Mesenteric fat pad (tissue), 1 donor: ENCODE results near the gene IGF2. TPM values are rescaled to one million over a fixed set of nuclear protein-coding genes. Genes with fewer than 3 reads are reported as not detected.

Experiments used
- DNase-seq: peaks from one replicate; pipeline ENCODE4 v3.0.0-alpha.2; 2020; ENCODE audit warnings: low spot score
- microRNA-seq: library from miRNA; unstranded; fragments of <30 nt; microRNA quantifications from one replicate; pipeline ENCODE4 v1.2.0, GENCODE V29; 2020; ENCODE audit warnings: borderline number of aligned reads
- total RNA-seq: library from RNA; stranded (reverse); fragmentation: NEBNext Ultra II Directional; extraction: Animal tissue kit (Norgen Biotek cat#: 25700); gene quantifications from one replicate; pipeline ENCODE4 v1.2.1, GENCODE V29; 2021
- donor health status: DM: yes; HTN: yes; CAD: no.

IGF2 gene
- total RNA-seq, 1 donor from 2014 or later: 148 TPM

DNA sequence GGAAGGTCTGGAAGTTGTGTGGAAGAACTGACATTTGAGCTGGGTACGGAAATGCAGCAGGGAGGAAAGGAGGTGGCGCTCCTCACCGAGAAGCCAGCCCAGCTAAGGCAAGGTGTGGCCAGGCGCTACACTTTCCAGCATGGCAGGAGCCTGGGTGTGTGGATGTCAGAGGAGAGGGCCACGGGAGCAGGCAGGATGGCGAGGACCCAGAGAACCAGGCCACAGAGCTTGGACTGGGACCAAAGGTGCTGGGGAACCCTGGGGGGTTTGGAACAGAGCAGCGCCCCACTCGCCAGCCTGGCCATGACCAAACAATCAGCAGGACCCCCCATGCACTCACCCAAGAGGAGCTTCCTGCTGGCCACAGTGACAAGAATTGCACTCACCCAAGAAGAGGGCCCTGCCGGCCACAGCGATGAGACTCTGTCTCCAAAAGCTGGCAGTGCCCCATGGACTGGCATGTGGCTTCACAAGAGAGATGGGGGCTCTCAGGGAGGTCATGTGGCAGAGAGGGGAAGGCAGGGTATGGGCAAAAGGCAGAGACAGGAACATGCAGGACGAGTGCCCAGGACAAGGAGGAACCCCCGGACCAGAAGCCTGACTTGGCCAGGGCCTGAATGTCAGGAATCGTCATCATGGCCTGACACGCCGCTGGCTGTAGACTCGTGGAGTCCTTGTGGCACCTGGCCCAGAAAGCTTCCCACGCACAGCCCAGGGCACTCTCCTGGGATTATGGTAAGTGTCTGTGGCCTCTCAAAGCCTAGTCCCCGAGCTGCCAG is 45.4 kb downstream of the IGF2 start:
- peak; percentile 88 for DNase-seq

DNA sequence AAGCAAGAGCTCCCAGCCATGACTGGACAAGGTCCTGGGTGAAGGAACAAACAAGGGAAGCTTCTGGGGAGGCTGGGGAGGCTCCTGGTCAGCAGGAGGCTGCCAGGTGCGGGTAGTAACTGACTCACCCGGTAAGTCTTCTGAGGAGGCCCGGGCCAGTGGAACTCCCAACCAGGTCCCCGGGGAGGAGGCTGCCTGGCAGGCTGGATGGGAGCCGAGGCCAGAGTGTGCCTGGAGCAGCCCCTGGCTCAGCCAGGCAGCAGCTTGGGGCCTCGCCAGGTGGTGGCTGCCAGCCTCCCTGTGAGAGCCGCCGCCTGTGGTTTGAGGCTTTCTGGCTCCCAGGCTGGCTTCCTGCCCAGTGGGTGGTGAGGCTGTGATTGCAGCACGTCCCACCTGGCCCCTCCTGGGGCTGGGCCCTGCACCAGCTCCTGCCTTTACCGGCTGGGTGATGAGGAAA is 46.2 kb downstream of the IGF2 start:
- DNase-seq: peak; percentile 89

DNA sequence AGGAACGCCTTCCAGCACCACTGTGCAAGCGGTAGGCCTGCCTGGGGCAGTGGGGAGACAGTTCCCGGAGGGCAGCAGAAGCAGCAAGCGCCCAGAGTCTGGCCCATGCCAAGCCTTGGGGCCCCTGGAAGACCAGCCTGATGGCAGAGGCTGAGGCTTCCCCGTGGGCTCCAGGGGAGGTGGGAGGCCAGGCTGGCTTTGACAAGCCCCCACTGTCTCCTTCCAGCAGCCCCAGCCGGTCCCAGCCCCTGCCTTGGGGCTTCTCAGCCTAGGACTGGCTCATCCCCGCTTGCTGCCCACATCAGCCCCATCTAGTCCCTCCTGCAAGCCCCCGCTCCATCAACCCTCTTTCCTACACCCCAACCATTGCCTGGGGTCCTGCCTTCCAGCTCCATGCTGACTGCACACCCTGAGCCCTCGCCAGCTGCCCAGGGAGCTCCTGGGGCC is 46.7 kb downstream of the IGF2 start:
- peak; percentile 72 for DNase-seq

DNA sequence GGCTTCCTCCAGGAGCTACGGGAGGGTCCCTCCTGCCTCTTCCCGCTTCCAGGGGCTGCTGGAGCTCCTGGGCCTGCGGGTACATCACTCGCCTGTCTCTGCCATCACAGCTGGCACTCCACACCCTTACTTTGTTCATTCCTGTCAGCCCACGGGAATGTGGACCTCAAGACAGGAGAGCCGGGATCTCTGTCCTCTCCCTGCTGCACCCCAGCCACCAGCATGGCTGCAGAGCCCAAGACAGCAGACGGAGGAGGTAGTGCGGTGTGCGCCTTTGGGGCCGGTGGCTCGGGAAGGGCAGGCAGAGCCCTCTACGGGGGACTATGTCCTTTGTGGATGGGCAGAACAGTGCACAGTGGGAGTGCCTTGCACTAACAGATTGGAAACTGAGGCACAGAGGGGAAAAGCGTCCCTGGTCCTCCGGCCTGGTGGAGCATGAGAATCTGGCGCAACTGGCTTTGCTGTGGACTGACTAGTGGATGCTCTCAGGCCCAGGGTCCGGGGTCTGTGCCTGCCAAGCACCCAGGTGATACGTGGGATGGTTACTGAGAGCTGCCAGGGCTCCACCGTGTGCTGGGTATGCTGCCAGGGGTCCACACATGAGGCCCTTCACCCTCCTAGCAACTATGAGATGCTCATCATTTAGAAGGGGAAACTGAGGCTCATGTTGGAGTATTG is 47.3 kb downstream of the IGF2 start:
- peak; percentile 62 for DNase-seq

DNA sequence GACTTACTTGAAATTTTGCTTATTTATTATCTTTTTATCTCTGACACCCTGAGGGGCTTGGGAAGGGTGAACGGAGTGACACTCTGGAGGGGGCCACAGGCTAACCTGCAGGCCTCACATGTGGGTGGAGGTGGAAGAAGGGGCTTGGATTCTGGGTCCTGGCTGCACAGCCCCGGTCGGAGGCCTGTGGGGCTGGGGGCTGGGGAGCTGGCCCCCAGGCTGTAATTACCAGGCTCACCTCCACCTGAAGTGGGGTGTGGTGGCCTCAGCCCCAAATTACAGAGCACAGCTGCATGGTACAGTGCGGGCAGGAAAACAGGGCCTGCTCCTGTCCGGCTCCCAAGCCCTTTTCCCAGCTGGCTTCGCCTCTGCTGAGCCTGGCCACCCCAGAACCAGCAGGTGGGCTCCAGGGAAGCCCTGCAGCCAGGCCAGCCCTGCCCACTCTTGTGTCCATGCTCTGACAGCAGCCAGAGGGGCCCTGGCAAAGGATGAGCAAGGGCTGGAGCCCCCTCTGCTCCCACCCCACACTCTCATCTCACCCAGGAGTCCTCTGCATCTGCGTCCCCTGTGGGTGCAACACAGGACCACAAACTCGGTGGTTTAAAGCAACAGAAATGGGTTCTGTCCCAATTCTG is 48.0 kb downstream of the IGF2 start:
- DNase-seq: peak; percentile 49

DNA sequence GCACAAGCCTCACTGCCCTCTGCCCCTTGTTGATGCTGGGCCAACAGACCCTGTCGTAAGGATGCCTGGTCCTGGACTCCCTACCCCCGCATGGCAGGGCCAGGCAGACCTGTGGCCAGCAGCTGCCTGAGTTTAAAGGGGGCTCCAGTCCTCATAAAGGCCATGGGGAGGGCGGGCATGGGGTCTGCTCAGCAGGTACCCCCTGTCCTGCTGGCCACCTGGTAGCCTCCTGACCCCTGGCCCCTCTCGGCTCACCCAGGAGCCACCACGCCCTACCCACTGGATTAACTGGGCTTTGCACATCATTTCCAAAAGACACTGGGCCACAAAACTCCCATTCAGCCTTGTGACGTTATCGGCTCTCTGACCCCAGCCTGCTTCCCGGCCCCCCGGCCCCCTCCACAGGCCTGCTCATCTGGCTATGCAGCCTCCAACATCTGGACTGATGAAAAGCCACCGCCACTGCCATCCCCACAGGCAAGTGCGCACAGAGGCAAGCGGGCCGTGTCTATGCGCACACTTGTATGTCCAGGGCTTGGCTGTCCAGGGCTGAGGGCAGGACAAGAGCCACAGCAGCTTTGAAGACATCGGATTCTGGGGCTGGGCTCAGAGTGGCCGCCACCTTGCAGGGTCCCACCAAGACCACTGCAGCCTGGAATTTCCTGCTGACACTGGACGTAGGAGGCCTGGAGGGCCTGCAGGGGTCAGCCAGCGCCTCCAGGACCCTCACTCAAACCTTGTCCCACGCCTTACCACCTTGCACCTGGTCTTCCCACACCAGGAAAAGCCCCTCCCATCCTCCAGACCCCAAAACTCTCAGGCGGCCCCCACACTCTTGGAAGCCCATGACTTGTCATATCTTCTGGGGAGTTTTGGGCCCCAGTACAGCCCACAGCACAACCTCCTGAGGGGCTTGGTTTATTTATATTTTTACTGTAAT is 48.7 kb downstream of the IGF2 start:
- DNase-seq: peak; percentile 84

DNA sequence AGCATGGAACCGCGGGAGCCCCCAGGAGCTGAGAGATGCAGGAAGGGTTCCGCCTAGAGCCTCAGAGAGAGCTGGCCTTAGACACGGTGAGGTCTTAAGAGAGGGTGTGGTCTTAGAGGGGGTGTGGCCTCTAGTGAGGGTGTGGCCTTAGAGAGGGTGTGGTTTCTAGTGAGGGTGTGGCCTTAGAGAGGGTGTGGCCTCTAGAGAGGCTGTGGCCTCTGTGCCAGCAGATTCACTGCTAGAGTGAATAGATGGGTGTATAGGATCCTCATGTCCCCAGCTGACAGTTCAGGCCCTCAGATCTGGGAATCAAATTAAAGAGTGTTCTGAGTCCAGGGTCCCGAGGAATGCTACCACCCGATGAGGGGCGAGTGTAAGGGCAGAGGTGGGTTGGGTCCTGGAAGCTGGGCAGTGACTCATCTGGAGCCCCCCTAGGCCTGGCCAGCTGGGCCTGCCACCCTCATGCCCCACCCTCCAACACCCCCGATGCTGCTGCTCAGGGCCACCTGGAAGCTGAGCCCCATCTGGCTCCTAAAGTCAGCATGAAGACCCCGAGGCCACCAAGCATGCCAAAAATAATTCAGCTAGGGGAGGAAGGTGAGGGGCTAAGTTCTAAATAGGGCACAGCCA is 49.5 kb downstream of the IGF2 start:
- peak; percentile 88 for DNase-seq

DNA sequence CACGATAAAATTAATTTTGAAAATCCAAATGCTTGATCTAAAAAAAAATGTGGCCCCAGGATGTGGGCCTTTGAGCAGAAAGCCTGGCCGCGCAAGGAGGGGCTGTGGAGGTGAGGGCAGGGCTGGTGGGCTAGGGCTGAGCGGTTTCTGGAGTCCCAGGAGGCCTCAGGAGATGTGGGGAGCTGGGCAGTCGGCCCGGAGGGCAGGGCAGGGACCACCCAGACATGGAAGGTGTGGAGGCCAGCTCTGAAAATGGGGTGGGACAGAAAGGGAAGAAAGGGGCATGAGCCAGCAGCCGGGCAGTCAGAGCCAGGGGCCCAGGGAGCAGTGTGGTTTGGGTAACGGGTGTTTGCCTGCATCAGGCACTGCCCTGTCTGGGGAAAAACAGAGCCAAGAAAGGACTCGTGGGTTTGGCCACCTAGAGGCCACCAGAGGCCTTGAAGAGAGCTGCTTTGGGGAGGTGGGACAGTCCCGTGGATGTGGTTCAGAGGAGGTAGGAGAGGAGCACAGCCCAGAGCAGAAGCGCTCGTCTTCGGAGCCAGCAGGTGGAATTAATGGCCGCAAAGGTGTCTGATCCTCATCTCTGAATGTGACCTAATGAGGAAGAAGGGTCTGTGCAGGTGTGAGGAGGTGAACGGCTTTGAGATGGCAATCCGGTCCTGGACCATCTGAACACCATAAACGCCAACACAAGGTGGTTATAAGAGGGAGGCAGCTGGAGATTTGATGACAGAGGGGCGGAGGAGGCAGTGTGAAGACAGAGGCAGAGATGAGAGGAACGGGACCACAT is 50.2 kb downstream of the IGF2 start:
- peak; percentile 74 for DNase-seq

DNA sequence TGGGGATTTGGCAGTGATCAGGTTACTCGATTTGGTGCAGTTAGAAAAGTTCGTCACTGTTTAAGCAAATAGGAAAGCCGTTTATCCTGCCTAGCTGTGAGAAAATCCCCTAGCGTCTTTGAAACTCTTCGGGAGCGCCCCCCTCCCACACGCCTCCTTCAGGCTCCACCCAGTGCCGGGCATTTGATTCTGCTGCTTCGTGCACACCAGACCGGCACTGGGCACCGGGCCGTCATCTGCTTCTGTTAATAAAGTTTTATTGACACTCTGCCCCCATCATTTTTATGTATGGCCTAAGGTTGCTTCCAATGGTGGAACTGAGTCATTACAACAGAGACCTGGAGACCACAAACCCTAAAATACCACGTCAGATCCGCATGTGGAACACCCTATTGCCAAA is 50.9 kb downstream of the IGF2 start:
- DNase-seq: peak; percentile 45

DNA sequence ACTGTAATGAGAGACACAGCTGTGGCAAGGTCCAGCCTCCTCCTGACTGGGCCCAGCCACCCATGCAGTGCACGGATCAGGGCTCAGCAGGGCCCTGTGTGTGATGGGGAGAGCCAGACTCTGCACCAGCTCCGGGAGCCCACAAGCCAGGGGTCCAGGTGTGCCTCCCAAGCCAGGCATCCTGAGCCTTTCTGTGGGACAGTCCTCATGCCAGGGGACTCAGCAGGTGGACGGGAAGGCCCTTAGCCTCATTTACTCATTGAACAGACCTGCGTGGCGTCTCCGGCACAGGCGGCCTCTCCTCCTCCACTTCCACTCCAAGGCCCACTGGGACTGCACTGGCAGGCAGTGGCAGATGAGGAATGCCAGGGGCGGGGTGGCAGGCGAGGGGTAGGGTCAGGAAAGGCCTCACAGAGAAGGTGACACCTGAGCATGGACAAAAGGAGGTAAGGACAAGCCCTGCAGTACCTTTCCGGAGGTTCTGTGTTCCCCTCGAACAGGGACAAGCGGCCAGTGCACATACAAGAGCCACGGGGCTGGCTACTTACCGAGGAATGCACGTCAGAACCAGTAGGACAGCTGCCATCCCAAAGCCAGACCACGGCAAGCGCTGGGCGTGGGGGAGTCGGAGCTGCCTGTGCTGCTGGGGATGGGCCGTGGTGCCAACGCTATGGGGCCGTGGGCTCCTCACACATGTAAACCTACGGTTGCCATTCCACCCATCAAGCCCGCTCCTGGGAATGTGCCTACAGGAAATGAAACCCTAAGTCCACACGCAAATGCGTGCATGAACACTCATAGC is 52.7 kb downstream of the IGF2 start:
- peak; percentile 85 for DNase-seq

DNA sequence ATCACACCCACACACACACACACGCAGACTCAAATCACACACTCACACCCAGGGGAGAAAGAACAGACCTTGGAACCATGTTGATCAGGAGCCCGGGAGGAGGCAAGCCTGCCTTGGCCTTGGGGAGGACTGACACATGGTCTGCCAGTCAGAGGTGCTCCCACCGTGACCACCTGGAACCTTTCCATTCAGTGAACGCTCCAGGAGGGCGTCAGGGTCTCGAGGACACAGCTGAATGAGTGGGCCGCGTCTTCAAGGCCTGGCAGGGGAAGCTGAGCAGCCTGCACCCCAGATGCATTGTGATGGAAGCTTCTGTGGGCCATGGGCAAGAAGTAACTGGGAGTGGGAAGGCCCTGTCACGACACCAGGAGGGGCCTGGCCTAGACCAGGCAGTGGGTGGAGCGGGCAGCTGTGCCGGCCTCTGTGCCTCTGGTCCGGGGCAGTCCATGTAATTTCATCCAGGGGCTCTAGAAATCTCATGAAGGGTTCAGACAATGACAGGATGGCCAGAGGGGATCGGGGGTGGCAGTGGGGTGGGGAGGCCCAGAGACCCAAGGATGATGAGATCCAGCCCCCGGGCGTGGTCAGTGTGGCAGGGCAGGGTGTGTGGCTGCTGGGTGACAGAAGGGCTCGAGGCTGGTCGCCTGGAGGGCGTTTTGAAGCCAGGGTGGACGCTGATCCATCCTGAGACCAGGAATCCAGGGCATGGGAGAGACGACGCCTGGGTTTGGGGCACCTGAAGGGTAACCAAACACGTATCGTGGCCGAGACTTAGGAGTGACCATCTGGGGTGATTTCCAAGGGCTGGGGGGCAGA is 53.7 kb downstream of the IGF2 start:
- DNase-seq: peak; percentile 81

DNA sequence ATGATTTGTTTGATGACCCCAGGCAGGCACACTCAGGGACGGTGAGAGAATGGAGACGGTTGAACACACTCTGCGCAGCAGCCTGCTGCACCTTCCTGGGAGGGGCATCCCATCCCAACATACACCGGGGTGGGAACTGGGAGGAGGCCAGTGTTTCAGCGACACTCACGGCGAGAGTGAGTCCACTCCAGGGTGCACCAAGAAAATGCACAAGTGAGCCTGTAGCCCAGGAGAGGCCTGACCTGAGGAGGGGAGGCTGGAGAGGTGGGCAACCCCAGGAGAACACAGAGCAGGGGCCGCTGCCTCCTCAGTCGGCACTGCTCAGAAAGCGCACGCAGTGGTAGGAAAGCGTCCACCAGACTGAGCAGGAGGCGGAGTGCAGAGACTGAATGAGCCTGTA is 54.5 kb downstream of the IGF2 start:
- DNase-seq: peak; percentile 20

Small RNAs within 50 kb of the gene (microRNA-seq; reads per million reads assigned to microRNA genes)
- gene MIR4686 (not detected), gene MIR483 (203 reads per million, percentile 58 among the genes with 10 or more reads in this experiment)

Other genes starting within 250 kb of the IGF2 start
- not detected for gene PRR33, start 247.5 kb downstream of the IGF2 start, total RNA-seq
- gene TNNT3, start 219.7 kb downstream of the IGF2 start, total RNA-seq: 22.9 TPM
- gene MRPL23, start 192.1 kb downstream of the IGF2 start, total RNA-seq: 26.0 TPM
- 292 TPM for gene H19, start 141.5 kb downstream of the IGF2 start, total RNA-seq
- gene INS, start 21.8 kb upstream of the IGF2 start, total RNA-seq: 0.74 TPM
- gene TH, start 32.4 kb upstream of the IGF2 start, total RNA-seq: not detected
- 0.64 TPM for gene ASCL2, start 131.2 kb upstream of the IGF2 start, total RNA-seq
- 1.0 TPM for gene C11orf21, start 162.5 kb upstream of the IGF2 start, total RNA-seq
- gene TSPAN32, start 162.6 kb upstream of the IGF2 start, total RNA-seq: 1.3 TPM
- gene CD81, start 237.9 kb upstream of the IGF2 start, total RNA-seq: 723 TPM